Tibial nerve (tissue), 3 donors: ENCODE data around the gene CCDC152.

Experiments
- POLR2A ChIP-seq, 2 donors: fragments of 450-650 bp; IDR thresholded peaks; one replicate each; pipeline ENCODE4 v1.6.1; 2017; ENCODE audit warnings: antibody characterized with exemption in 2 of 2, mild to moderate bottlenecking in 2 of 2, moderate library complexity in 2 of 2
- TF ChIP-seq, protein P1 (sequence below), 5 experiments: fragments of 200-600 bp in 3 of 5; fragments of 450-650 bp in 2 of 5; sonication (generic) in 3 of 5; IDR thresholded peaks; one replicate each; pipeline ENCODE4 v1.5.1; 2016 to 2019; ENCODE audit warnings: antibody characterized with exemption in 5 of 5, mild to moderate bottlenecking in 3 of 5, moderate library complexity in 2 of 5

- TF ChIP-seq, protein P1, sequence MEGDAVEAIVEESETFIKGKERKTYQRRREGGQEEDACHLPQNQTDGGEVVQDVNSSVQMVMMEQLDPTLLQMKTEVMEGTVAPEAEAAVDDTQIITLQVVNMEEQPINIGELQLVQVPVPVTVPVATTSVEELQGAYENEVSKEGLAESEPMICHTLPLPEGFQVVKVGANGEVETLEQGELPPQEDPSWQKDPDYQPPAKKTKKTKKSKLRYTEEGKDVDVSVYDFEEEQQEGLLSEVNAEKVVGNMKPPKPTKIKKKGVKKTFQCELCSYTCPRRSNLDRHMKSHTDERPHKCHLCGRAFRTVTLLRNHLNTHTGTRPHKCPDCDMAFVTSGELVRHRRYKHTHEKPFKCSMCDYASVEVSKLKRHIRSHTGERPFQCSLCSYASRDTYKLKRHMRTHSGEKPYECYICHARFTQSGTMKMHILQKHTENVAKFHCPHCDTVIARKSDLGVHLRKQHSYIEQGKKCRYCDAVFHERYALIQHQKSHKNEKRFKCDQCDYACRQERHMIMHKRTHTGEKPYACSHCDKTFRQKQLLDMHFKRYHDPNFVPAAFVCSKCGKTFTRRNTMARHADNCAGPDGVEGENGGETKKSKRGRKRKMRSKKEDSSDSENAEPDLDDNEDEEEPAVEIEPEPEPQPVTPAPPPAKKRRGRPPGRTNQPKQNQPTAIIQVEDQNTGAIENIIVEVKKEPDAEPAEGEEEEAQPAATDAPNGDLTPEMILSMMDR (IDR thresholded peaks at IDR 0.05), result no peak
- TF ChIP-seq POLR2A (IDR thresholded peaks at IDR 0.05), result no peak
Measured at GRCh38 chr5:42800748-42801330, 44.2 kb downstream of the CCDC152 start.
